H1 (cell line): ENCODE measurements around the gene MACROD2. TPM values are rescaled to one million over a fixed set of nuclear protein-coding genes. Genes with fewer than 3 reads are reported as not detected.

Experiments used
- BACH1 ChIP-seq: IDR thresholded peaks from 2 replicates; pipeline ENCODE4 v1.6.1; 2012; ENCODE audit warnings: low read length, improper control_type of control experiment
- BRCA1 ChIP-seq: IDR thresholded peaks from 2 replicates; pipeline ENCODE4 v1.6.1; 2012; ENCODE audit warnings: low read depth, low read length, improper control_type of control experiment
- FOSL1 ChIP-seq: IDR thresholded peaks from 2 replicates; pipeline ENCODE4 v1.6.1; 2011; ENCODE audit warnings: mild to moderate bottlenecking, low read depth, low read length, moderate library complexity; ENCODE audit not compliant: insufficient read depth
- HDAC2 ChIP-seq, 2 experiments: fragments of 300-600 bp in 1 of 2; sonication (generic) in 1 of 2; IDR thresholded peaks; 2 replicates each; pipeline ENCODE4 v1.6.1; 2011 to 2012; ENCODE audit warnings: low read depth in 2 of 2, low read length in 2 of 2, mild to moderate bottlenecking in 2 of 2, moderate library complexity in 2 of 2, borderline replicate concordance in 1 of 2, inconsistent platforms in 1 of 2
- TAF1 ChIP-seq: IDR thresholded peaks from 2 replicates; pipeline ENCODE4 v1.6.1; 2011; ENCODE audit warnings: mild to moderate bottlenecking, low read depth, low read length
- YY1 ChIP-seq: IDR thresholded peaks from 2 replicates; pipeline ENCODE4 v1.6.1; 2011; ENCODE audit warnings: low read depth, mild to moderate bottlenecking, low read length
- polyA plus RNA-seq, 7 experiments: library from polyadenylated mRNA; depleted of rRNA in 3 of 7; stranded (reverse) in 5 of 7; unstranded in 2 of 7; fragments of >200 nt in 5 of 7; fragments of 200-250 nt in 2 of 7; gene quantifications; 1 replicate in 5 of 7; 2 replicates in 1 of 7; 4 replicates in 1 of 7; pipeline versions ENCODE4 v1.2.1 to v1.2.3, GENCODE V29; 2011 to 2013; ENCODE audit warnings: missing spikeins in 2 of 7, mixed read lengths in 2 of 7
- total RNA-seq: library from RNA; stranded (reverse); fragmentation: NEBNext Ultra II Directional; extraction: Animal tissue kit (Norgen Biotek cat#: 25700); gene quantifications from 2 replicates; pipeline ENCODE4 v1.2.1, GENCODE V29; 2021
- TF ChIP-seq, protein P1 (sequence below), 3 experiments: IDR thresholded peaks; 1 replicate in 2 of 3; 2 replicates in 1 of 3; pipeline versions ENCODE4 v1.5.1 to v1.6.1; 2011; ENCODE audit warnings: low read length in 3 of 3, mild to moderate bottlenecking in 3 of 3, inconsistent platforms in 2 of 3, low read depth in 1 of 3, moderate library complexity in 1 of 3; ENCODE audit not compliant: insufficient read depth in 1 of 3; ENCODE audit errors: control extremely low read depth in 1 of 3

The MACROD2 gene
- total and polyA plus RNA-seq, 2 of the 8 experiments (the other 6 are each of a cell fraction or from before 2014, with no cell fraction given), result 0.70 to 3.9 TPM

DNA sequence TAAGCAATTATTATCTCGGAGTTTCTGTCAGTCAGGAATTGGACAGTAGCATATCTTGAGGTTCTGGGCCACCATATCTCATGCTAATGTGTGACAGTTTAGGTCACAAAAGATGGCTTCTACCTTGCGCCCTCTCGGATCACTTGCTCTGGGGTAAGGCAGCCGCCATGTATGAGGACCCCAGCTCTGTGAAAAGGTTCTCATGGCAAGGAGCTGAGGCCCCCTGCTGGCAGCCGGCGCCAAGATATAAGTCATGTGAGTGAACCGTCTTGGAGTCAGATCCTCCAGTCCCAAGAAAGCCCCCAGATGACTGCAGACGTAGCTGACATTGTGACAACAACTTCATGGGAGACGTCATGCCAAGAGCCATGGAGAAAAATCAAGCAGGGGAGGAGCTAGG is 1907.2 kb downstream of the MACROD2 start (continued):
- TF ChIP-seq FOSL1 (no peak), YY1 (peak; percentile 70; the same call in 1 of the 2 replicates), BACH1 (no peak), HDAC2 (IDR thresholded peaks at IDR 0.05; ENCODE audit: borderline replicate concordance in 1 of 2, low read depth in 2 of 2, low read length in 2 of 2) (no peak), BRCA1 (no peak), TAF1 (no peak)
- TF ChIP-seq, protein P1, sequence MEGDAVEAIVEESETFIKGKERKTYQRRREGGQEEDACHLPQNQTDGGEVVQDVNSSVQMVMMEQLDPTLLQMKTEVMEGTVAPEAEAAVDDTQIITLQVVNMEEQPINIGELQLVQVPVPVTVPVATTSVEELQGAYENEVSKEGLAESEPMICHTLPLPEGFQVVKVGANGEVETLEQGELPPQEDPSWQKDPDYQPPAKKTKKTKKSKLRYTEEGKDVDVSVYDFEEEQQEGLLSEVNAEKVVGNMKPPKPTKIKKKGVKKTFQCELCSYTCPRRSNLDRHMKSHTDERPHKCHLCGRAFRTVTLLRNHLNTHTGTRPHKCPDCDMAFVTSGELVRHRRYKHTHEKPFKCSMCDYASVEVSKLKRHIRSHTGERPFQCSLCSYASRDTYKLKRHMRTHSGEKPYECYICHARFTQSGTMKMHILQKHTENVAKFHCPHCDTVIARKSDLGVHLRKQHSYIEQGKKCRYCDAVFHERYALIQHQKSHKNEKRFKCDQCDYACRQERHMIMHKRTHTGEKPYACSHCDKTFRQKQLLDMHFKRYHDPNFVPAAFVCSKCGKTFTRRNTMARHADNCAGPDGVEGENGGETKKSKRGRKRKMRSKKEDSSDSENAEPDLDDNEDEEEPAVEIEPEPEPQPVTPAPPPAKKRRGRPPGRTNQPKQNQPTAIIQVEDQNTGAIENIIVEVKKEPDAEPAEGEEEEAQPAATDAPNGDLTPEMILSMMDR (IDR thresholded peaks at IDR 0.05; ENCODE audit: control extremely low read depth in 1 of 3, insufficient read depth in 1 of 3, low read depth in 1 of 3, low read length in 3 of 3), result peak; percentile 51 to 58 (median 53)
- TF ChIP-seq, all 59 proteins: peak for 3
